ENCODE results near the gene SEC16A. TPM values are rescaled to one million over a fixed set of nuclear protein-coding genes. Genes with fewer than 3 reads are reported as not detected.
A peak's percentile ranks its signal among the peaks of the same experiment; 100 is the strongest.

SEC16A gene
- total RNA-seq, 4 donors from 2014 or later: 58.0 to 89.3 (median 75.0) TPM

DNA sequence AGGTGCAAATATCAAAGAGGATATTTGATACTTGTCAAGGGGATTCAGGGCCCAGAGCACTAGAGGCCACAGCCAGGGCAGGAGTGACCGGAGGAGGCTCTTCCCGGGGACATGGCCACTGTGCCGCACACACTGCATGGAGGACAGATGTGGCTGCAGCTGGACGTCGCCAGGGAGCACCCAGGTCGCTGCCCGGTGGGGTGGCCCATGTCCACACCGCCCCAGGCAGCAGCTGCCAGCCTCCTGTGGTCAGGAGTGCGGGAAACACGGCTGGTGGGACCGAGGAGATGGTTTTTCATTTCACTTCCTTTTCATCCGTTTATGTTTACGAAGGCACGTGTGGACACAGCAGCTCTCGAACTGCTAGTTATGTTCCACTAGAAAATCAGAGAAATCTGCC lies 15.1 kb downstream of the SEC16A start:
- no peaks in the 10 kb centered on the region for H3K27me3 ChIP-seq
- WGBS: 85% methylated on average over 15 of the region's 15 CpGs
- no peak for DNase-seq (ENCODE audit: low spot score in 2 of 2)
- H3K4me1 ChIP-seq: no peaks in the 10 kb centered on the region
- H3K27ac ChIP-seq: no peak overlapping the region
- TF ChIP-seq EP300 (IDR thresholded peaks at IDR 0.05) (no peak), POLR2A (IDR thresholded peaks at IDR 0.05) (no peak), POLR2AphosphoS5 (IDR thresholded peaks at IDR 0.05) (no peak)
- TF ChIP-seq, protein P1, sequence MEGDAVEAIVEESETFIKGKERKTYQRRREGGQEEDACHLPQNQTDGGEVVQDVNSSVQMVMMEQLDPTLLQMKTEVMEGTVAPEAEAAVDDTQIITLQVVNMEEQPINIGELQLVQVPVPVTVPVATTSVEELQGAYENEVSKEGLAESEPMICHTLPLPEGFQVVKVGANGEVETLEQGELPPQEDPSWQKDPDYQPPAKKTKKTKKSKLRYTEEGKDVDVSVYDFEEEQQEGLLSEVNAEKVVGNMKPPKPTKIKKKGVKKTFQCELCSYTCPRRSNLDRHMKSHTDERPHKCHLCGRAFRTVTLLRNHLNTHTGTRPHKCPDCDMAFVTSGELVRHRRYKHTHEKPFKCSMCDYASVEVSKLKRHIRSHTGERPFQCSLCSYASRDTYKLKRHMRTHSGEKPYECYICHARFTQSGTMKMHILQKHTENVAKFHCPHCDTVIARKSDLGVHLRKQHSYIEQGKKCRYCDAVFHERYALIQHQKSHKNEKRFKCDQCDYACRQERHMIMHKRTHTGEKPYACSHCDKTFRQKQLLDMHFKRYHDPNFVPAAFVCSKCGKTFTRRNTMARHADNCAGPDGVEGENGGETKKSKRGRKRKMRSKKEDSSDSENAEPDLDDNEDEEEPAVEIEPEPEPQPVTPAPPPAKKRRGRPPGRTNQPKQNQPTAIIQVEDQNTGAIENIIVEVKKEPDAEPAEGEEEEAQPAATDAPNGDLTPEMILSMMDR (IDR thresholded peaks at IDR 0.05): no peak
- H3K4me3 ChIP-seq: no peak overlapping the region
- no peaks in the 10 kb centered on the region for H3K9me3 ChIP-seq
- H3K36me3 ChIP-seq: peaks cover 98% of the 10 kb centered on the region

DNA sequence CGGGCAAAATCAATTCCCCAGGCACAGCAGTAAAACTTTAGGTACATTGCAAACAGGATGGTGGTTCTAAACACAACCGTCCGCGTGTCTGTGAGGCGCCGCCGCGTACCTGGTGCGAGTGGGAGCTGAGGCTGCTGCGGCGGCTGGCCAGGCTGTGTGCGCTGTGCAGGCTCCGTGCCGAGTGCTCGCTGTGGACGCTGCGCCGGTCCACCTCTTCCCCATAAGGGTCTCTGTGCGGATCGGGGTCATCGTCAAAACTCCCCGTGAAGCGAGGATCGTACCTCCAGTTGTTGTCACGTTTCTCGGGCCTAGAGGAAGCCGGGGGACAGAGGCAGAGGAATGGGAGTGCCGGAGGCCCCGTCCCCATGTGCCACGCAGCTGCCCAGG lies 16.7 kb downstream of the SEC16A start:
- H3K27me3 ChIP-seq: no peaks in the 10 kb centered on the region
- H3K4me1 ChIP-seq: no peaks in the 10 kb centered on the region
- TF ChIP-seq, protein P1 (IDR thresholded peaks at IDR 0.05): no peak
- H3K4me3 ChIP-seq: no peak overlapping the region
- H3K36me3 ChIP-seq: peaks cover 98% of the 10 kb centered on the region
- 97% methylated on average over 18 of the region's 30 CpGs for WGBS
- H3K27ac ChIP-seq: no peak overlapping the region
- H3K9me3 ChIP-seq: no peaks in the 10 kb centered on the region
- no peak for DNase-seq (ENCODE audit: low spot score in 2 of 2)

DNA sequence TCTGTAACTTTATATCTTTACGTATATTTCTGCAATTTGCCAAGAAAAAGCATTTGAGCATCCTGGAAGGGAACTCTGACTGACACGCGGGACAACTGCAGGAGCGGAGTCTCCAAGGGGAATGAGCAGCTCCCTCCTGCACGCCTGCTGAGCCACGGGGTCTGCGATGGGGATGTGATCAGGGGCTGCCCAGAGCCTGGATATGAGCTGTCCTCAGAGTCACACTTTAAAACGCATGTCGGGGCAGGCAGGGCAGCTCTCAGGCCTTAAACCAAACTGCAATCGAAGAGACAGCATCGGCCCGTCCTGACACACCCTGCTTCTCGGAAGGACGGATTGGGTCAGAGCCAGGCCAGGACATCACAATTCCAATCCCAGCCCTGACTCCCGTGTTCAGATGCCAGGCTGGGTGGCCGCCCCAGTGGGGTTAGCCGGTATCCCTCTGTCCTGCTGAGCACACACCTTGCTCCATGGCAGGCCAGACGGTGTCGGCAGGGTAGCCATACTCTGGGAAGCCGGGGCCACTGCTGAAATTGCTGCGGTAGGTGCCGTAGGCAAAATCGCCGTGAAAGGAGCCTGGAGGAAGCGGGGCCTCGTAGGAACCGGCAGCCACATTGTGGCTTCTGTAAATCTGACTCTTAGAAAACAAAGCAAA lies 17.2 kb downstream of the SEC16A start:
- peak; percentile 55 to 77 for DNase-seq (ENCODE audit: low spot score in 2 of 2)
- Histone ChIP-seq H3K36me3 (peaks cover 98% of the 10 kb centered on the region), H3K27ac (no peak overlapping the region), H3K27me3 (no peaks in the 10 kb centered on the region), H3K9me3 (no peaks in the 10 kb centered on the region), H3K4me1 (no peaks in the 10 kb centered on the region), H3K4me3 (no peak overlapping the region)
- TF ChIP-seq, protein P1 (IDR thresholded peaks at IDR 0.05): no peak
- TF ChIP-seq POLR2A (IDR thresholded peaks at IDR 0.05) (no peak), POLR2AphosphoS5 (IDR thresholded peaks at IDR 0.05) (no peak), EP300 (IDR thresholded peaks at IDR 0.05) (no peak)
- WGBS: 89% methylated on average over 27 of the region's 27 CpGs

DNA sequence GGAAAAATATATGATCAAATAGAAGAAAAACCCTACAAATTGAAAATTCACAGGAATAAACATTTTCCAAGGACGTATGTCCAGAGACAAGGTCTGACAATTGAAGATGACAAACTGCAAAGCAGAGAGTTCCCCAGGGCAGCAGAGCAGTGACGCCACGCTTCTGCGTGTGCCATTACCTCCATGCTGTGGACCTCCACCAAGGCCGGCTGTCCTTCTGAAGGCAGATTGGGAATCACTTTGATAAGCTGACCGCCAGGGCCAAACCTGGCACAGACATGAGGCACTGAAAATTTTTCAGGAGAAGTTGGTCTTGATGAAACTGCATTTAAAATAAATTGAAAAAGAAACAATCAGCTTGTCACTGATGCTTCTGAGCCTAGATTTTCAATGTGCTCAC lies 18.6 kb downstream of the SEC16A start:
- no peaks in the 10 kb centered on the region for H3K27me3 ChIP-seq
- no peaks in the 10 kb centered on the region for H3K4me1 ChIP-seq
- no peak for DNase-seq (ENCODE audit: low spot score in 2 of 2)
- TF ChIP-seq POLR2AphosphoS5 (IDR thresholded peaks at IDR 0.05) (no peak), POLR2A (IDR thresholded peaks at IDR 0.05) (no peak), EP300 (IDR thresholded peaks at IDR 0.05) (no peak)
- TF ChIP-seq, protein P1 (IDR thresholded peaks at IDR 0.05): no peak
- no peaks in the 10 kb centered on the region for H3K9me3 ChIP-seq
- H3K27ac ChIP-seq: no peak overlapping the region
- 94% methylated on average over 6 of the region's 6 CpGs for WGBS
- H3K36me3 ChIP-seq: peaks cover 98% of the 10 kb centered on the region
- no peak overlapping the region for H3K4me3 ChIP-seq

DNA sequence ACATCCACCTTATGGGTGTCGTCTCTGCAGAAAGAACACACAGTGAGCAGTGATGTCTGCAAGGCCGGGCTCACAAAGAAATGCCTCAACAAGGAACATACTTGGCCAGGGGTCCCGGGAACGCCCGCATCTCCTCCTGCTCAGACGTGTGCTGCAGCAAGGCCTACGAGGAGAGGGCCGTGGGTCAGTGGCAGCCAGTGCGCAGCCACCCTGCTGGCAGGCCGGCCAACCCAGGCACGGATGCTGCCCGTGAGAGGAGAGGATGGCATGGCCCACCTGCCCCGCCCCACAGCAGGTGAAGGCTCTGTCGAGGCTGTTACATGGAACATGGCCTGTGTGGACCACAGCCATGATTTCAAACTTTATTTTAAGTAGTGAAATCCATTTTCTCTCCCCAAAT lies 19.3 kb downstream of the SEC16A start:
- 91% methylated on average over 13 of the region's 14 CpGs for WGBS
- no peak for DNase-seq (ENCODE audit: low spot score in 2 of 2)
- Histone ChIP-seq H3K36me3 (peaks cover 99% of the 10 kb centered on the region), H3K4me3 (no peak overlapping the region), H3K27ac (no peak overlapping the region), H3K27me3 (no peaks in the 10 kb centered on the region), H3K4me1 (no peaks in the 10 kb centered on the region), H3K9me3 (no peaks in the 10 kb centered on the region)
- TF ChIP-seq POLR2A (IDR thresholded peaks at IDR 0.05): no peak
- TF ChIP-seq EP300 (IDR thresholded peaks at IDR 0.05): no peak
- no peak for TF ChIP-seq POLR2AphosphoS5 (IDR thresholded peaks at IDR 0.05)
- TF ChIP-seq, protein P1 (IDR thresholded peaks at IDR 0.05): no peak

Measured in suprapubic skin (tissue), 4 donors.